HepG2 (cell line): Measurements from ENCODE around the gene ATP5F1C. TPM values are rescaled to one million over a fixed set of nuclear protein-coding genes. Genes with fewer than 3 reads are reported as not detected.

Source experiments
- ASH2L ChIP-seq: fragments of 300-600, 200-600 bp; sonication (generic); IDR thresholded peaks from 2 replicates; pipeline ENCODE4 v1.7.0; 2017; ENCODE audit warnings: low read depth, mild to moderate bottlenecking, moderate library complexity, mixed read lengths, low read length; ENCODE audit not compliant: insufficient read length
- CC2D1A ChIP-seq: sonication (generic); formaldehyde crosslinking; IDR thresholded peaks from 2 replicates; pipeline ENCODE4 v1.8.1; 2023; ENCODE audit warnings: mild to moderate bottlenecking, missing genetic modification reagents
- CHD4 ChIP-seq: fragments of 200-600 bp; sonication (generic); IDR thresholded peaks from 2 replicates; pipeline ENCODE4 v1.7.0; 2017; ENCODE audit warnings: mild to moderate bottlenecking, low read length, borderline replicate concordance
- FIP1L1 ChIP-seq: fragments of 200-400 bp; formaldehyde crosslinking; IDR thresholded peaks from 2 replicates; pipeline ENCODE4 v1.6.1; 2018; ENCODE audit warnings: low read depth, mild to moderate bottlenecking, low read length, moderate library complexity, borderline replicate concordance; ENCODE audit not compliant: insufficient read depth
- GABPA ChIP-seq, 2 experiments: IDR thresholded peaks; 2 replicates each; pipeline ENCODE4 v1.6.1; 2011 to 2016; ENCODE audit warnings: low read depth in 2 of 2, low read length in 1 of 2, missing biosample characterization in 1 of 2, missing genetic modification characterization in 1 of 2
- HDAC2 ChIP-seq: sonication (generic); formaldehyde crosslinking; IDR thresholded peaks from 2 replicates; pipeline ENCODE4 v1.4.0; 2020; ENCODE audit warnings: missing genetic modification reagents
- HMGXB4 ChIP-seq, 2 experiments: sonication (generic) in 1 of 2; formaldehyde crosslinking in 1 of 2; IDR thresholded peaks; 2 replicates each; pipeline versions ENCODE4 v1.4.0 to v1.6.1; 2018 to 2020; ENCODE audit warnings: missing genetic modification reagents in 2 of 2, borderline replicate concordance in 1 of 2, low read depth in 1 of 2, mild to moderate bottlenecking in 1 of 2, missing biosample characterization in 1 of 2
- NFATC3 ChIP-seq: sonication (generic); formaldehyde crosslinking; IDR thresholded peaks from 2 replicates; pipeline ENCODE4 v1.5.1; 2020; ENCODE audit warnings: mild to moderate bottlenecking, missing genetic modification reagents
- NFE2L2 ChIP-seq: fragments of 150-350 bp; IDR thresholded peaks from 2 replicates; pipeline ENCODE4 v1.6.1; 2014; ENCODE audit warnings: low read length
- NFIB ChIP-seq: sonication (generic); formaldehyde crosslinking; IDR thresholded peaks from 2 replicates; pipeline ENCODE4 v1.9.0; 2021; ENCODE audit warnings: missing genetic modification reagents, mild to moderate bottlenecking, borderline replicate concordance
- PLSCR1 ChIP-seq: sonication (generic); formaldehyde crosslinking; IDR thresholded peaks from 2 replicates; pipeline ENCODE4 v1.5.0; 2020; ENCODE audit warnings: missing genetic modification reagents, mild to moderate bottlenecking, borderline replicate concordance
- RBAK ChIP-seq: sonication (generic); formaldehyde crosslinking; IDR thresholded peaks from 2 replicates; pipeline ENCODE4 v1.5.1; 2020; ENCODE audit warnings: mild to moderate bottlenecking, missing genetic modification reagents
- RBFOX2 ChIP-seq: fragments of 200-400 bp; formaldehyde crosslinking; IDR thresholded peaks from 2 replicates; pipeline ENCODE4 v1.6.1; 2017; ENCODE audit warnings: low read depth, mild to moderate bottlenecking, low read length
- SMC3 ChIP-seq: IDR thresholded peaks from 2 replicates; pipeline ENCODE4 v1.6.1; 2011; ENCODE audit warnings: low read length, improper control_type of control experiment
- ZBTB21 ChIP-seq: sonication (generic); formaldehyde crosslinking; IDR thresholded peaks from 2 replicates; pipeline ENCODE4 v1.4.0; 2020; ENCODE audit warnings: missing genetic modification reagents
- ZC3H13 ChIP-seq: sonication (generic); formaldehyde crosslinking; IDR thresholded peaks from 2 replicates; pipeline ENCODE4 v1.8.1; 2023; ENCODE audit warnings: mild to moderate bottlenecking, missing genetic modification reagents, moderate library complexity
- ZKSCAN5 ChIP-seq: sonication (generic); formaldehyde crosslinking; IDR thresholded peaks from 2 replicates; pipeline ENCODE4 v1.5.1; 2020; ENCODE audit warnings: mild to moderate bottlenecking, missing genetic modification reagents
- ZNF512B ChIP-seq: sonication (generic); formaldehyde crosslinking; IDR thresholded peaks from 2 replicates; pipeline ENCODE4 v1.5.1; 2020; ENCODE audit warnings: missing genetic modification reagents, mild to moderate bottlenecking, borderline replicate concordance
- ZNF740 ChIP-seq: sonication (generic); formaldehyde crosslinking; IDR thresholded peaks from 2 replicates; pipeline ENCODE4 v1.4.0; 2020; ENCODE audit warnings: missing genetic modification reagents
- ZNF747 ChIP-seq: sonication (generic); formaldehyde crosslinking; IDR thresholded peaks from 2 replicates; pipeline ENCODE4 v1.8.1; 2023; ENCODE audit warnings: missing genetic modification reagents, mild to moderate bottlenecking, borderline replicate concordance
- ZSCAN22 ChIP-seq: sonication (generic); formaldehyde crosslinking; IDR thresholded peaks from 2 replicates; pipeline ENCODE4 v1.4.0; 2020; ENCODE audit warnings: mild to moderate bottlenecking, missing genetic modification reagents
- ZSCAN9 ChIP-seq: IDR thresholded peaks from 2 replicates; pipeline ENCODE4 v1.6.1; 2016; ENCODE audit warnings: borderline replicate concordance
- polyA plus RNA-seq, 8 experiments: library from polyadenylated mRNA; depleted of rRNA in 3 of 8; stranded (reverse) in 7 of 8; unstranded in 1 of 8; fragments of >200 nt; fragmentation: Illumina TruSeq in 4 of 8; extraction: Trizol in 4 of 8; gene quantifications; 2 replicates each; pipeline versions ENCODE4 v1.2.1 to v1.2.3, GENCODE V29; 2011 to 2016; ENCODE audit warnings: low read depth in 4 of 8, missing spikeins in 1 of 8, mixed read lengths in 1 of 8; ENCODE audit not compliant: insufficient read depth in 1 of 8
- total RNA-seq, 5 experiments: library from RNA; depleted of rRNA; stranded (reverse); fragments of >200 nt; fragmentation: Illumina TruSeq; extraction: Trizol; gene quantifications; 2 replicates each; pipeline ENCODE4 v1.2.3, GENCODE V29; 2016; ENCODE audit warnings: low read depth in 1 of 5

ATP5F1C gene
- total and polyA plus RNA-seq, 2 of the 13 experiments (the other 11 are each of a cell fraction or from before 2014, with no cell fraction given): 407 to 416 TPM

- TF ChIP-seq GABPA (IDR thresholded peaks at IDR 0.05; ENCODE audit: low read depth, low read length): peak; percentile 92
- peak; percentile 98 for TF ChIP-seq GABPA (CRISPR knock-in tag; IDR thresholded peaks at IDR 0.05; ENCODE audit: low read depth)
- TF ChIP-seq RBFOX2: peak; percentile 98
- no peak for TF ChIP-seq ZSCAN22 (CRISPR knock-in tag)
- no peak for TF ChIP-seq ZBTB21
- no peak; the same call in 1 of the 2 replicates for TF ChIP-seq ZC3H13 (CRISPR knock-in tag)
- TF ChIP-seq FIP1L1: no peak
- TF ChIP-seq ZNF747 (CRISPR knock-in tag): peak; percentile 63; the same call in 1 of the 2 replicates
- TF ChIP-seq NFIB: no peak
- TF ChIP-seq ZKSCAN5 (CRISPR knock-in tag): no peak
- TF ChIP-seq SMC3: no peak
- TF ChIP-seq NFATC3 (CRISPR knock-in tag): peak; percentile 66; the same call in 1 of the 2 replicates
- 0 out of 2 replicates have a peak, but pooled peaks have one; percentile 74 for TF ChIP-seq ZSCAN9
- TF ChIP-seq HMGXB4 (CRISPR knock-in tag; IDR thresholded peaks at IDR 0.05; ENCODE audit: borderline replicate concordance in 1 of 2, low read depth in 1 of 2): peak; percentile 82 to 84; a peak in 3 of 4 replicates
- no peak for TF ChIP-seq ZNF740
- TF ChIP-seq ASH2L: peak; percentile 85
- no peak for TF ChIP-seq CC2D1A (CRISPR knock-in tag)
- no peak for TF ChIP-seq PLSCR1 (CRISPR knock-in tag)
- TF ChIP-seq HDAC2: peak; percentile 44; the same call in 1 of the 2 replicates
- peak; percentile 34; the same call in 1 of the 2 replicates for TF ChIP-seq ZNF512B (CRISPR knock-in tag)
- no peak for TF ChIP-seq NFE2L2
- no peak for TF ChIP-seq CHD4
- no peak for TF ChIP-seq RBAK (CRISPR knock-in tag)
These were observed at the start of gene ATP5F1C, which contains the start of gene KIN (continued) for GRCh38 chr10:7787857-7788638.
